H1 (cell line): ENCODE data around the gene ABCC10. TPM values are rescaled to one million over a fixed set of nuclear protein-coding genes. Genes with fewer than 3 reads are reported as not detected.

Source experiments
- CTCF ChIA-PET: fragments of 300-600 bp; sonication (Branson Sonifier 250); formaldehyde crosslinking; loops from one replicate; lab custom pipeline; 2021; ENCODE audit not compliant: partially characterized antibody; lab: Charles Lee
- POLR2A ChIA-PET: fragments of 300-600 bp; sonication (Branson Sonifier 250); formaldehyde crosslinking; loops from one replicate; lab custom pipeline; 2021; ENCODE audit warnings: inconsistent platforms; ENCODE audit not compliant: partially characterized antibody; lab: Charles Lee
- DNase-seq, 2 experiments: peaks; one replicate each; pipeline versions ENCODE4 v3.0.0 to v3.0.0-alpha.2; 2010 to 2022; ENCODE audit warnings: low spot score in 2 of 2, low read depth in 1 of 2, mixed read lengths in 1 of 2
- FAIRE-seq: peaks from 2 replicates; lab custom pipeline; 2011; peaks lifted over from hg19 to GRCh38; lab: Jason Lieb, UNC
- H2AFZ ChIP-seq: 2 replicates; pipeline ENCODE4 v1.8.1; 2012; ENCODE audit warnings: low read length, inconsistent platforms
- H2AK5ac ChIP-seq: 2 replicates; pipeline ENCODE4 v1.6.1; 2013; ENCODE audit warnings: low read depth, low read length
- H2BK120ac ChIP-seq: replicated peaks from 2 replicates; pipeline ENCODE3; 2013; ENCODE audit warnings: low read depth, low read length, inconsistent platforms
- H2BK12ac ChIP-seq: 2 replicates; pipeline ENCODE4 v1.6.1; 2013; ENCODE audit warnings: low read depth, low read length
- H2BK15ac ChIP-seq: 2 replicates; pipeline ENCODE4 v1.6.1; 2013; ENCODE audit warnings: low read length
- H2BK20ac ChIP-seq: 2 replicates; pipeline ENCODE4 v1.6.1; 2013; ENCODE audit warnings: low read length
- H2BK5ac ChIP-seq: 2 replicates; pipeline ENCODE4 v1.6.1; 2013; ENCODE audit warnings: low read depth, low read length
- H3K14ac ChIP-seq: 2 replicates; pipeline ENCODE4 v1.6.1; 2013; ENCODE audit warnings: inconsistent platforms; ENCODE audit not compliant: insufficient read length
- H3K18ac ChIP-seq: 2 replicates; pipeline ENCODE4 v1.6.1; 2013; ENCODE audit warnings: low read length; ENCODE audit errors: extremely low read depth
- H3K23ac ChIP-seq: 2 replicates; pipeline ENCODE4 v1.6.1; 2013; ENCODE audit warnings: inconsistent platforms; ENCODE audit not compliant: insufficient read length
- H3K23me2 ChIP-seq: 2 replicates; pipeline ENCODE4 v1.6.1; 2013; ENCODE audit warnings: low read depth, low read length
- H3K27ac ChIP-seq: 2 replicates; pipeline ENCODE4 v1.6.1; 2011; ENCODE audit warnings: low read depth, low read length, inconsistent platforms
- H3K27me3 ChIP-seq, 4 experiments: replicated peaks in 1 of 4; 1 replicate in 1 of 4; 2 replicates in 3 of 4; pipeline versions ENCODE4 v1.6.1 to v1.8.1; 2011 to 2013; ENCODE audit warnings: low read length in 3 of 4, mild to moderate bottlenecking in 3 of 4, inconsistent platforms in 2 of 4, mixed read lengths in 2 of 4, moderate library complexity in 1 of 4; ENCODE audit not compliant: control insufficient read depth in 3 of 4, insufficient read depth in 3 of 4; ENCODE audit errors: extremely low read depth in 1 of 4
- H3K36me3 ChIP-seq, 4 experiments: 2 replicates each; pipeline versions ENCODE4 v1.6.1 to v1.8.1; 2011 to 2013; ENCODE audit warnings: mild to moderate bottlenecking in 4 of 4, low read length in 3 of 4, moderate library complexity in 2 of 4, control low read depth in 1 of 4, inconsistent platforms in 1 of 4; ENCODE audit not compliant: insufficient read depth in 4 of 4, control insufficient read depth in 2 of 4
- H3K4ac ChIP-seq: replicated peaks from 2 replicates; pipeline ENCODE3; 2013; ENCODE audit warnings: low read length, low read depth, mixed read lengths, inconsistent platforms; ENCODE audit not compliant: insufficient read length
- H3K4me1 ChIP-seq, 4 experiments: replicated peaks in 1 of 4; 1 replicate in 1 of 4; 2 replicates in 3 of 4; pipeline versions ENCODE4 v1.6.1 to v1.8.1; 2011 to 2013; ENCODE audit warnings: low read length in 3 of 4, inconsistent platforms in 2 of 4, mixed read lengths in 1 of 4; ENCODE audit not compliant: insufficient read depth in 4 of 4, control insufficient read depth in 3 of 4
- H3K4me2 ChIP-seq, 2 experiments: 2 replicates each; pipeline versions ENCODE4 v1.6.1 to v1.8.1; 2011 to 2013; ENCODE audit warnings: low read depth in 2 of 2, low read length in 2 of 2, control low read depth in 1 of 2, inconsistent platforms in 1 of 2, mild to moderate bottlenecking in 1 of 2; ENCODE audit not compliant: insufficient read depth in 1 of 2
- H3K4me3 ChIP-seq, 4 experiments: fragments of 200-600, 300-600 bp in 1 of 4; sonication (generic), shearing (Covaris generic), sonication (Bioruptor Twin) in 1 of 4; 2 replicates each; pipeline versions ENCODE4 v1.5.1 to v1.8.1; 2011 to 2016; ENCODE audit warnings: low read length in 4 of 4, low read depth in 3 of 4, control low read depth in 2 of 4, inconsistent platforms in 2 of 4, mild to moderate bottlenecking in 2 of 4, mixed read lengths in 1 of 4, moderate library complexity in 1 of 4; ENCODE audit not compliant: insufficient read depth in 2 of 4; ENCODE audit errors: extremely low read depth in 1 of 4
- H3K56ac ChIP-seq: replicated peaks from 2 replicates; pipeline ENCODE3; 2013; ENCODE audit warnings: low read depth, mild to moderate bottlenecking, mixed read lengths, low read length, inconsistent platforms; ENCODE audit not compliant: insufficient read length
- H3K79me1 ChIP-seq: 2 replicates; pipeline ENCODE4 v1.6.1; 2013; ENCODE audit warnings: low read depth, low read length, control low read depth
- H3K79me2 ChIP-seq, 2 experiments: 2 replicates each; pipeline versions ENCODE4 v1.6.1 to v1.8.1; 2012 to 2013; ENCODE audit warnings: low read length in 2 of 2, mild to moderate bottlenecking in 2 of 2, inconsistent platforms in 1 of 2; ENCODE audit not compliant: insufficient read depth in 2 of 2, control insufficient read depth in 1 of 2
- H3K9ac ChIP-seq, 4 experiments: replicated peaks in 1 of 4; 1 replicate in 1 of 4; 2 replicates in 3 of 4; pipeline versions ENCODE4 v1.6.1 to v1.8.1; 2011 to 2013; ENCODE audit warnings: low read depth in 3 of 4, low read length in 3 of 4, control low read depth in 2 of 4, mild to moderate bottlenecking in 2 of 4, moderate library complexity in 2 of 4, inconsistent platforms in 1 of 4; ENCODE audit errors: extremely low read depth in 1 of 4
- H3K9me3 ChIP-seq, 2 experiments: 2 replicates each; pipeline versions ENCODE4 v1.6.1 to v1.8.1; 2012 to 2013; ENCODE audit warnings: mild to moderate bottlenecking in 2 of 2, moderate library complexity in 2 of 2, control low read depth in 1 of 2, inconsistent platforms in 1 of 2, low read depth in 1 of 2, low read length in 1 of 2, mixed read lengths in 1 of 2; ENCODE audit not compliant: insufficient read depth in 2 of 2
- H4K20me1 ChIP-seq, 2 experiments: replicated peaks in 1 of 2; 2 replicates each; pipeline versions ENCODE3 to v1.8.1; 2011 to 2013; ENCODE audit warnings: inconsistent platforms in 2 of 2, low read length in 2 of 2, mild to moderate bottlenecking in 1 of 2; ENCODE audit not compliant: insufficient read depth in 2 of 2, control insufficient read depth in 1 of 2
- H4K5ac ChIP-seq: 2 replicates; pipeline ENCODE4 v1.6.1; 2013; ENCODE audit warnings: low read length, low read depth, mixed read lengths, inconsistent platforms; ENCODE audit not compliant: insufficient read length
- H4K8ac ChIP-seq: 2 replicates; pipeline ENCODE4 v1.8.0; 2013; ENCODE audit warnings: mild to moderate bottlenecking, moderate library complexity, low read length, inconsistent platforms; ENCODE audit not compliant: insufficient read depth; ENCODE audit errors: extremely low read depth
- H4K91ac ChIP-seq: replicated peaks from 2 replicates; pipeline ENCODE3; 2013; ENCODE audit warnings: low read length, mixed read lengths, inconsistent platforms; ENCODE audit not compliant: insufficient read length
- CBX5 ChIP-seq: fragments of 300-800, 300-1000 bp; sonication (generic); IDR thresholded peaks from 2 replicates; pipeline ENCODE4 v1.7.1; 2016; ENCODE audit warnings: antibody characterized with exemption, low read length, low read depth
- CHD1 ChIP-seq: IDR thresholded peaks from 2 replicates; pipeline ENCODE4 v1.6.1; 2012; ENCODE audit warnings: low read depth, low read length, improper control_type of control experiment
- CTCF ChIP-seq, 3 experiments: IDR thresholded peaks; 1 replicate in 2 of 3; 2 replicates in 1 of 3; pipeline versions ENCODE4 v1.5.1 to v1.6.1; 2011; ENCODE audit warnings: low read length in 3 of 3, mild to moderate bottlenecking in 3 of 3, inconsistent platforms in 2 of 3, low read depth in 1 of 3, moderate library complexity in 1 of 3; ENCODE audit not compliant: insufficient read depth in 1 of 3; ENCODE audit errors: control extremely low read depth in 1 of 3
- NRF1 ChIP-seq: IDR thresholded peaks from 2 replicates; pipeline ENCODE4 v1.6.1; 2011; ENCODE audit warnings: mild to moderate bottlenecking, low read depth, low read length, improper control_type of control experiment
- PHF8 ChIP-seq: fragments of 200-600 bp; sonication (generic); conservative IDR thresholded peaks from 2 replicates; pipeline ENCODE4 v1.7.1; 2012; ENCODE audit warnings: low read depth, mild to moderate bottlenecking, inconsistent platforms, low read length, moderate library complexity
- POLR2AphosphoS5 ChIP-seq: IDR thresholded peaks from 2 replicates; pipeline ENCODE4 v1.6.1; 2011; ENCODE audit warnings: low read depth, low read length
- SUZ12 ChIP-seq: fragments of 200-600 bp; sonication (generic); IDR thresholded peaks from 2 replicates; pipeline ENCODE4 v1.6.1; 2012; ENCODE audit warnings: mild to moderate bottlenecking, inconsistent platforms, low read length, moderate library complexity, mixed read lengths
- TCF12 ChIP-seq: IDR thresholded peaks from 2 replicates; pipeline ENCODE4 v1.6.1; 2011; ENCODE audit warnings: low read depth, mild to moderate bottlenecking, low read length
- TEAD4 ChIP-seq: IDR thresholded peaks from 2 replicates; pipeline ENCODE4 v1.6.1; 2012; ENCODE audit warnings: low read depth, low read length, inconsistent platforms, mixed read lengths
- YY1 ChIP-seq: IDR thresholded peaks from 2 replicates; pipeline ENCODE4 v1.6.1; 2011; ENCODE audit warnings: low read depth, mild to moderate bottlenecking, low read length
- ZNF274 ChIP-seq: IDR thresholded peaks from 2 replicates; pipeline ENCODE4 v1.7.0; 2012; ENCODE audit warnings: low read length, borderline replicate concordance; ENCODE audit errors: extremely low read depth
- WGBS, 2 experiments: shearing (Covaris generic) in 1 of 2; methylation state at CpG; one replicate each; pipeline versions ENCODE4 v1.1.6 to v1.1.7; 2013 to 2015; ENCODE audit warnings: low lambda C conversion rate in 2 of 2, mixed read lengths in 2 of 2, inconsistent platforms in 1 of 2, low coverage in 1 of 2, missing lambda C conversion rate in 1 of 2; ENCODE audit not compliant: insufficient replicate concordance in 2 of 2, insufficient coverage in 1 of 2, insufficient read length in 1 of 2; ENCODE audit errors: extremely low coverage in 1 of 2, missing lambda C conversion rate in 1 of 2; 5-methylcytosine and 5-hydroxymethylcytosine counted together
- polyA plus RNA-seq, 7 experiments: library from polyadenylated mRNA; depleted of rRNA in 3 of 7; stranded (reverse) in 5 of 7; unstranded in 2 of 7; fragments of >200 nt in 5 of 7; fragments of 200-250 nt in 2 of 7; gene quantifications; 1 replicate in 5 of 7; 2 replicates in 1 of 7; 4 replicates in 1 of 7; pipeline versions ENCODE4 v1.2.1 to v1.2.3, GENCODE V29; 2011 to 2013; ENCODE audit warnings: missing spikeins in 2 of 7, mixed read lengths in 2 of 7
- total RNA-seq: library from RNA; stranded (reverse); fragmentation: NEBNext Ultra II Directional; extraction: Animal tissue kit (Norgen Biotek cat#: 25700); gene quantifications from 2 replicates; pipeline ENCODE4 v1.2.1, GENCODE V29; 2021
- TF ChIP-seq, protein P1 (sequence below): IDR thresholded peaks from 2 replicates; pipeline ENCODE4 v1.6.1; 2012; ENCODE audit warnings: inconsistent platforms

ABCC10 gene
- total and polyA plus RNA-seq, 2 of the 8 experiments (the other 6 are each of a cell fraction or from before 2014, with no cell fraction given) = 15.5 to 24.6 TPM

DNA sequence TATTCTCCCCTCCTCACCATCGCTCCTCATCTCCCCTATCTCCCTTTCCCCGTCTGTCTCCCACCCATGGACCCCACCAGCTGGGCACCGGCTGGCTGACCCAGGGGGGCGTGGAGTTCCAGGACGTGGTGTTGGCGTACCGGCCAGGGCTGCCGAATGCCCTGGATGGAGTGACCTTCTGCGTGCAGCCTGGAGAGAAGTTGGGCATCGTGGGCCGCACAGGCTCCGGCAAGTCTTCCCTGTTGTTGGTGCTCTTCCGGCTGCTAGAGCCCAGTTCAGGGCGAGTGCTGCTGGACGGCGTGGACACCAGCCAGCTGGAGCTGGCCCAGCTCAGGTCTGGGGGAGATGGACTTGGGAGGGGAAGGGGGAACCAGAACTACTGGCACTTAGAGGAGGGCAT is 20.3 kb downstream of the ABCC10 start:
- no peak overlapping the region for H4K8ac ChIP-seq
- no peak overlapping the region for H3K14ac ChIP-seq
- H2AFZ ChIP-seq = no peak overlapping the region
- no peak overlapping the region for H3K23ac ChIP-seq
- H3K9ac ChIP-seq = no peak overlapping the region
- no peak overlapping the region for H2AK5ac ChIP-seq
- no peak overlapping the region for H3K4ac ChIP-seq
- WGBS, 2 experiments = 95 to 100% methylated on average over 1 to 15 of the region's 16 CpGs
- H3K9me3 ChIP-seq = no peaks in the 10 kb centered on the region
- H3K18ac ChIP-seq = no peak overlapping the region
- ChIA-PET POLR2A (interaction anchor here (0.6 to 5.2 kb wide), 4 partner anchors 10 to 278 kb away, joined by 3 to 34 read pairs (median 4); no protein-coding TSS in a partner anchor), CTCF (interaction anchor here (0.7 to 21.2 kb wide), 5 partner anchors 9 to 57 kb away, joined by 3 to 495 read pairs (median 3); partner anchors contain the start of gene LRRC73)
- H2BK20ac ChIP-seq = no peak overlapping the region
- H4K20me1 ChIP-seq = peaks cover 0 to 5% of the 10 kb centered on the region in 2 experiments
- H3K56ac ChIP-seq = no peak overlapping the region
- H2BK120ac ChIP-seq = no peak overlapping the region
- no peak overlapping the region for H3K4me3 ChIP-seq
- no peak overlapping the region for H2BK15ac ChIP-seq
- no peak overlapping the region for H4K5ac ChIP-seq
- no peaks in the 10 kb centered on the region for H3K27me3 ChIP-seq
- no peaks in the 10 kb centered on the region for H3K4me1 ChIP-seq
- no peak overlapping the region for H3K27ac ChIP-seq
- FAIRE-seq (no peak), DNase-seq (no peak)
- no peak overlapping the region for H2BK5ac ChIP-seq
- H3K79me2 ChIP-seq = no peaks in the 10 kb centered on the region
- H3K23me2 ChIP-seq = no peaks in the 10 kb centered on the region
- no peaks in the 10 kb centered on the region for H3K79me1 ChIP-seq
- H2BK12ac ChIP-seq = no peak overlapping the region
- H3K4me2 ChIP-seq = no peak overlapping the region
- no peak overlapping the region for H4K91ac ChIP-seq
- H3K36me3 ChIP-seq = peaks cover 0 to 30% (median 9%) of the 10 kb centered on the region in 4 experiments; a peak in 6 of 8 replicates
- TF ChIP-seq PHF8 = no peak
- TF ChIP-seq TEAD4 = no peak
- TF ChIP-seq SUZ12 = no peak
- no peak for TF ChIP-seq CBX5
- no peak for TF ChIP-seq POLR2AphosphoS5
- TF ChIP-seq TCF12 = no peak
- no peak for TF ChIP-seq CHD1
- TF ChIP-seq, protein P1, sequence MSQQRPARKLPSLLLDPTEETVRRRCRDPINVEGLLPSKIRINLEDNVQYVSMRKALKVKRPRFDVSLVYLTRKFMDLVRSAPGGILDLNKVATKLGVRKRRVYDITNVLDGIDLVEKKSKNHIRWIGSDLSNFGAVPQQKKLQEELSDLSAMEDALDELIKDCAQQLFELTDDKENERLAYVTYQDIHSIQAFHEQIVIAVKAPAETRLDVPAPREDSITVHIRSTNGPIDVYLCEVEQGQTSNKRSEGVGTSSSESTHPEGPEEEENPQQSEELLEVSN = no peak
- TF ChIP-seq ZNF274 = no peak
- TF ChIP-seq NRF1 = no peak
- no peak for TF ChIP-seq CTCF (IDR thresholded peaks at IDR 0.05; ENCODE audit: control extremely low read depth in 1 of 3, insufficient read depth in 1 of 3, low read depth in 1 of 3, low read length in 3 of 3)
- TF ChIP-seq YY1 = no peak
